Neural cell (in vitro differentiated cells): ENCODE results near the gene SEL1L3.

ENCODE experiments used
- CTCF ChIP-seq: fragments of 450-650 bp; IDR thresholded peaks from 2 replicates; pipeline ENCODE4 v1.5.1; 2014; ENCODE audit warnings: antibody characterized with exemption, mild to moderate bottlenecking, moderate library complexity; ENCODE audit not compliant: poor library complexity, severe bottlenecking
- EZH2 ChIP-seq: fragments of 200-600, 300-800 bp; shearing (Covaris generic), sonication (generic); IDR thresholded peaks from 2 replicates; pipeline ENCODE4 v1.6.1; 2014; ENCODE audit warnings: antibody characterized with exemption, low read length, borderline replicate concordance, mild to moderate bottlenecking; ENCODE audit not compliant: insufficient read depth, poor library complexity, severe bottlenecking

DNA sequence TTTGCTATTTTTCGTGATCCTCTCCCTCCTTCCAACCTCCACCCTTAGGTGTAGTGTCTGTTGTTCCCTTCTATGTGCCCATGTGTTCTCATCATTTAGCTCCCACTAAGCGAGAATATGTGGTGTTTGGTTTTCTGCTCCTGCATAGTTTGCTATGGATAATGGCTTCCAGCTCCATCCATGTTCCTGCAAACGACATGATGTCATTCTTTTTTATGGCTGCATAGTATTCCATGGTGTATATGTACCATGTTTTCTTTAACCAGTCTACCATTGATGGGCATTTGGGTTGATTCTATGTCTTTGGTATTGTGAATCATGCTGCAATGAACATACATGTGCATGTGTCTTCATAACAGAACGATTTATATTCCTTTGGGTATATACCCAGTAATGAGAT, 102.7 kb downstream of the SEL1L3 start:
- TF ChIP-seq CTCF = no peak
- TF ChIP-seq EZH2 = no peak
